K562 (cell line): ENCODE measurements around the gene EGFL7. TPM values are rescaled to one million over a fixed set of nuclear protein-coding genes. Genes with fewer than 3 reads are reported as not detected.

Experiments used
- CREB5 ChIP-seq: fragments of 250-450 bp; sonication (Bioruptor Pico); IDR thresholded peaks from 2 replicates; pipeline ENCODE4 v1.5.0; 2020; ENCODE audit warnings: mild to moderate bottlenecking
- HLTF ChIP-seq: fragments of 450-650 bp; IDR thresholded peaks from 2 replicates; pipeline ENCODE4 v1.6.1; 2016
- ID3 ChIP-seq, 2 experiments: fragments of 250-450 bp in 1 of 2; fragments of 450-650 bp in 1 of 2; sonication (Bioruptor Pico) in 1 of 2; IDR thresholded peaks; 2 replicates each; pipeline versions ENCODE4 v1.6.1 to v1.8.0; 2016 to 2021; ENCODE audit warnings: mild to moderate bottlenecking in 2 of 2, moderate library complexity in 2 of 2, missing compliant biosample characterization in 1 of 2, missing genetic modification characterization in 1 of 2
- IRF9 ChIP-seq: fragments of 450-650 bp; IDR thresholded peaks from 2 replicates; pipeline ENCODE4 v1.6.1; 2016; ENCODE audit warnings: missing biosample characterization, missing genetic modification characterization
- NRF1 ChIP-seq, 2 experiments: fragments of 450-650 bp; IDR thresholded peaks in 1 of 2; conservative IDR thresholded peaks in 1 of 2; 2 replicates each; pipeline ENCODE4 v1.6.1; 2014; ENCODE audit warnings: mild to moderate bottlenecking in 2 of 2
- PRPF4 ChIP-seq: fragments of 200-400 bp; formaldehyde crosslinking; IDR thresholded peaks from one replicate; pipeline ENCODE4 v1.6.1; 2017; ENCODE audit warnings: low read length, low read depth, mild to moderate bottlenecking; ENCODE audit not compliant: insufficient read depth, poor library complexity, severe bottlenecking
- RAD21 ChIP-seq, 2 experiments: fragments of 250-450 bp in 1 of 2; fragments of 450-650 bp in 1 of 2; sonication (Bioruptor Pico) in 1 of 2; formaldehyde crosslinking in 1 of 2; IDR thresholded peaks in 1 of 2; conservative IDR thresholded peaks in 1 of 2; 2 replicates each; pipeline versions ENCODE4 v1.4.0 to v1.8.0; 2020 to 2022; ENCODE audit warnings: mild to moderate bottlenecking in 2 of 2, moderate library complexity in 1 of 2
- SMAD4 ChIP-seq: fragments of 250-450 bp; sonication (Bioruptor Pico); conservative IDR thresholded peaks from 2 replicates; pipeline ENCODE4 v1.8.0; 2021; ENCODE audit warnings: inconsistent platforms, mild to moderate bottlenecking, moderate library complexity
- SRSF7 ChIP-seq: fragments of 200-400 bp; formaldehyde crosslinking; optimal IDR thresholded peaks from 2 replicates; pipeline ENCODE3; 2017; ENCODE audit warnings: mild to moderate bottlenecking, low read depth, low read length
- SUPT5H ChIP-seq: fragments of 450-650 bp; IDR thresholded peaks from 2 replicates; pipeline ENCODE4 v1.6.1; 2016
- TAF15 ChIP-seq: fragments of 200-400 bp; formaldehyde crosslinking; IDR thresholded peaks from 2 replicates; pipeline ENCODE4 v1.6.1; 2017; ENCODE audit warnings: mild to moderate bottlenecking, low read depth, low read length, moderate library complexity
- ZBTB2 ChIP-seq: fragments of 450-650 bp; IDR thresholded peaks from 2 replicates; pipeline ENCODE4 v1.6.1; 2016; ENCODE audit warnings: antibody characterized with exemption
- ZBTB8A ChIP-seq: fragments of 450-650 bp; IDR thresholded peaks from 2 replicates; pipeline ENCODE4 v1.6.1; 2018; ENCODE audit warnings: mild to moderate bottlenecking, moderate library complexity; ENCODE audit not compliant: partially characterized antibody
- ZC3H4 ChIP-seq: sonication (generic); formaldehyde crosslinking; IDR thresholded peaks from 2 replicates; pipeline ENCODE4 v1.9.0; 2021; ENCODE audit warnings: missing genetic modification reagents, borderline replicate concordance
- ZNF146 ChIP-seq: IDR thresholded peaks from one replicate; pipeline ENCODE4 v1.6.1; 2018; ENCODE audit warnings: missing compliant biosample characterization; ENCODE audit not compliant: unreplicated experiment
- ZNF347 ChIP-seq: fragments of 450-650 bp; formaldehyde crosslinking; IDR thresholded peaks from 2 replicates; pipeline ENCODE4 v1.4.0; 2020; ENCODE audit warnings: low read depth, mild to moderate bottlenecking, moderate library complexity
- ZNF584 ChIP-seq: fragments of 200-800 bp; sonication (Bioruptor generic); IDR thresholded peaks from 2 replicates; pipeline ENCODE4 v1.6.1; 2016; ENCODE audit warnings: low read depth, mild to moderate bottlenecking, missing genetic modification characterization, missing compliant biosample characterization
- ZNF76 ChIP-seq: fragments of 250-450 bp; sonication (Bioruptor Pico); IDR thresholded peaks from 2 replicates; pipeline ENCODE4 v1.4.0; 2020; ENCODE audit warnings: mild to moderate bottlenecking, moderate library complexity, borderline replicate concordance
- ZNF778 ChIP-seq: fragments of 450-650 bp; formaldehyde crosslinking; IDR thresholded peaks from 2 replicates; pipeline ENCODE4 v1.4.0; 2020; ENCODE audit warnings: mild to moderate bottlenecking, moderate library complexity
- ZSCAN32 ChIP-seq: fragments of 450-650 bp; formaldehyde crosslinking; IDR thresholded peaks from 2 replicates; pipeline ENCODE4 v1.4.0; 2020; ENCODE audit warnings: mild to moderate bottlenecking, moderate library complexity
- polyA plus RNA-seq, 8 experiments: library from polyadenylated mRNA; depleted of rRNA in 4 of 8; stranded (reverse) in 5 of 8; unstranded in 3 of 8; fragments of >200 nt; fragmentation: Nextera tagmentation in 2 of 8; fragmentation: Illumina TruSeq in 1 of 8; extraction: Ambion mirVana in 2 of 8; extraction: Trizol in 1 of 8; gene quantifications; 2 replicates each; pipeline versions ENCODE4 v1.2.1 to v1.2.3, GENCODE V29; 2011 to 2014; ENCODE audit warnings: inconsistent platforms in 1 of 8, missing spikeins in 1 of 8
- total RNA-seq, 7 experiments: library from RNA; depleted of rRNA in 6 of 7; stranded (reverse); fragments of >200 nt in 6 of 7; fragmentation: Illumina TruSeq in 2 of 7; extraction: Trizol in 2 of 7; gene quantifications; 2 replicates each; pipeline versions ENCODE4 v1.2.1 to v1.2.3, GENCODE V29; 2011 to 2021; ENCODE audit warnings: low replicate concordance in 1 of 7

The EGFL7 gene
- total and polyA plus RNA-seq, 9 of the 15 experiments (the other 6 are each of a cell fraction or from before 2014, with no cell fraction given), result 1.5 to 286 (median 55.5) TPM

GRCh38 chr9:136673088-136673974, 10.6 kb downstream of the EGFL7 start (continued):
- no peak for TF ChIP-seq SRSF7
- TF ChIP-seq IRF9 (tag), result no peak
- TF ChIP-seq TAF15, result peak; percentile 50; the same call in 1 of the 2 replicates
- TF ChIP-seq ID3 (CRISPR knock-in tag; IDR thresholded peaks at IDR 0.05), result no peak
- TF ChIP-seq ID3 (tag; IDR thresholded peaks at IDR 0.05), result no peak
- TF ChIP-seq ZNF146, result no peak
- TF ChIP-seq RAD21 (CRISPR knock-in tag; conservative IDR thresholded peaks at IDR 0.05 in 1 of 2, IDR thresholded peaks at IDR 0.05 in 1 of 2), result no peak; a peak in 1 of 4 replicates
- peak; percentile 55 for TF ChIP-seq PRPF4
- TF ChIP-seq ZC3H4 (CRISPR knock-in tag), result no peak
- no peak for TF ChIP-seq SMAD4 (CRISPR knock-in tag)
- no peak; the same call in 1 of the 2 replicates for TF ChIP-seq ZBTB2
- TF ChIP-seq ZNF584 (CRISPR knock-in tag), result no peak
- TF ChIP-seq NRF1 (conservative IDR thresholded peaks at IDR 0.05 in 1 of 2, IDR thresholded peaks at IDR 0.05 in 1 of 2), result peak in 1 of 2 experiments; percentile 33; a peak in 2 of 4 replicates
- TF ChIP-seq HLTF, result no peak
- peak; percentile 16 for TF ChIP-seq ZSCAN32 (CRISPR knock-in tag)
- TF ChIP-seq ZNF76 (CRISPR knock-in tag), result no peak
- no peak for TF ChIP-seq ZNF778 (CRISPR knock-in tag)
- TF ChIP-seq ZNF347 (CRISPR knock-in tag), result no peak
- no peak for TF ChIP-seq ZBTB8A
- peak; percentile 90 for TF ChIP-seq SUPT5H
- TF ChIP-seq CREB5 (CRISPR knock-in tag), result no peak
